GM18909 (cell line): ENCODE measurements around the gene WHAMM.
"Not testable (repeated sequence)": the region's sequence is repeated elsewhere in the genome, so short reads cannot be mapped to it uniquely, and the experiment has no call there.

Experiments
- ATAC-seq: cut with Tn5 transposase; IDR thresholded peaks from one replicate; pipeline ENCODE4 v1.9.1; 2021; ENCODE audit warnings: mild to moderate bottlenecking; ENCODE audit not compliant: unreplicated experiment, poor library complexity

WHAMM gene

DNA sequence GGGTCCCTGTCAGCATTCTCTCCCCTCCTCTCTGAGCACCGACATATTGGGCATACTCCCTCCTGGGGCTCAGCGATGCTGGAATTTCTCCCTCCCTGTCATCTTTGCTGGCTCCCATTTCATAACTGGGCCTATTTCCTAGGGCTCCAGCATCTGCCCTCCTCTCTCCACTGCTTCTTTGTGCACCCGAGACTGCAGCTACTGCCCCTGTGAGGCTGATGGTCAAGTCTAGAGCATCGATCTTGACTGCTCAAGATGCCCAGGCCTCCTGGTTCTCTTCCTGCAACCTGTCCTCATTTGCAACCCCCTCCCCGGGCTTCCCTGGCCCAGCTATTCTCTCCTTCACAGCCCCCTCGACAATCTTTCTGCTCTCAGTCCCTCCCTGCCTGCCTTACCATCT lies 53.5 kb downstream of the WHAMM start:
- no peak for ATAC-seq

DNA sequence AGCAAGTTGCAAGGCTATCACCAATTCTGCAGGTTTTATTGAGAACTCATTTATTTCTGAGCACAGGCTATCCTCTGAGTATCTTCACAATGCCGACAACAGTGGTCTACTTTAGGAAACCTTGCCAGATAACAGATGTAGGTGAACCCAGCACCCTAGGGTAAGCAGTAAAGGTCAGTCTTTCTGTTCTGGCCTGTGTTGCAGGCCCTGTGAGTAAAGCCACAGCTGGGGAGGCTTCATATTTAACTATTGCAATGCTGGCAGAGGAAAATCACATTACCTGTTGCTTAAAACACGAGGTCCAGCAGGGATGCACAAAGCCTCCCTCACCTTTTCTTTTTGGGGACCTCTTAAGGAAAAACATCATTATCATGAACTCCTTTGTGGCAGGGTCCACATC lies 55.5 kb downstream of the WHAMM start:
- no peak for ATAC-seq

DNA sequence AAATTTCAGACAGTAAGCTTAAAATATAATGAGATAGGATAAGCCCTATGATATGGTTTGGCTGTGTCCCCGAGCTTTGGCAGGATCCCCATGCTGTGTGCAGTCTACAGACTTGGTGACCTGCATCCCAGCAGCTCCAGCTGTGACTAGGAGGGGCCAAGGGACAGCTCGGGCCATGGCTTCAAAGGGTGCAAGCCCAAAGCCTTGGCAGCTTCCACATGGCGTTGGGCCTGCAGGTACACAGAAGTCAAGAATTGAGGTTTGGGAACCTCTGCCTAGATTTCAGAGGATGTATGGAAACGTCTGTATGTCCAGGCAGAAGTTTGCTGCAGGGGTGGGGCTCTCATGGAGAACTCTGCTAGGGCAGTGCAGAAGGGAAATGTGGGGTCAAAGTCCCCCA lies 56.2 kb downstream of the WHAMM start:
- ATAC-seq: not testable (repeated sequence)

DNA sequence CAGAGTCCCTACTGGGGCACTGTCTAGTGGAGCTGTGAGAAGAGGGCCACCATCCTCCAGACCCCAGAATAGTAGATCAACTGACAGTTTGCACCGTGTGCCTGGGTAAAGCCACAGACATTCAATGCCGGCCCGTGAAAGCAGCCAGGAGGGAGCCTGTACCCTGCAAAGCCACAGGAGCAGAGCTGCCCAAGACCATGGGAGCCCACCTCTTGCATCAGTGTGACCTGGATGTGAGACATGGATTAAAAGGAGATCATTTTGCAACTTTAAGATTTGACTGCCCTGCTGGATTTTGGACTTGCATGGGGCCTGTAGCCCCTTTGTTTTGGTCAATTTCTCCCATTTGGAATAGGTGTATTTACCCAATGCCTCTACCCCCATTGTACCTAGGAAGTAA lies 56.6 kb downstream of the WHAMM start:
- not testable (repeated sequence) for ATAC-seq

DNA sequence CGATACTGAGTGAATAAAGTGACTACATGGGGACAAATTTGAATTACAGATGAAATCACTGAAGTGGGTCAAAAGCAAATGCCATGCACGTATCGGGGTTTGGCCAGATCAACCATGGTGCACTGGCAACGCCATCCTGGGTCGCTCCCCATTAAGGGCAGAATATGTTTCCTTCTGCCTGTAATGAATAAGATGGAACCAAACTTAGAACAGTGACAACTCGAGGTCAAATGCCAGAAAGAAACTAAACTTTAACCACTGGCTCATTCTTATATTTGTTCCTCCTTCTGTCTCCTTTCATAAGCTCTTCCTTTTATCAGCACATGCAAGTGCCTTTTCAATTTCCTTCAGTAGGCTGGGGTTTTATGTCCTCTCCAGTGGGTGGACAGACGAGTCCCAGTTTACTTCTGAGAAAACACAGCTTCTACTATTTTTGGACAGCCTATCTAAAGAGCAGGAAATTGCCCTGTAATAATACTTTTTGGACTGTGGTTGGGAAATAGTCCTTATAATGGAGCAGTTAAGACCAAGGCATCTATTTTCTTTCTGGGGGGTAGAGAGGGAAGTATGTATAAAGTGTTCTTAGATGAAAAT lies 61.4 kb downstream of the WHAMM start:
- no peak for ATAC-seq

DNA sequence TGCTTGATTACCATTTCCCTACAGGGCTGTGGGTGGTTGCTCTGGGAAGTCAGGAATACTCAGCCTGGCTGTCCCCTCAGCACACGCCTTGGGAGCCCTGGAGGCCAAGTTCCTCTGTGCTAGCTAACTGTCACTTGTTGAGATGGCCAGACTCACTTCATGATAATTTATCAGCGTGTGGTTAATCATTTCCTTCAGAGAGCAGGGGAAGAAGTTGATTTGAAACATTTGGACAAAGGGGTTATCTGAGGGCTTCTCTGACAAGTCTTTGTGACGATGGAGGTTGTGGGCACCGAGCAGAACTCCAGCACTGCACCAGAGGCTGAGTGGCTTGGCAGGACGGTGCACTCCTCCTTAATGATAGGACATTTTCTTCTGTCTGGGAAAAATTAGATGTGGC lies 61.9 kb downstream of the WHAMM start:
- no peak for ATAC-seq

DNA sequence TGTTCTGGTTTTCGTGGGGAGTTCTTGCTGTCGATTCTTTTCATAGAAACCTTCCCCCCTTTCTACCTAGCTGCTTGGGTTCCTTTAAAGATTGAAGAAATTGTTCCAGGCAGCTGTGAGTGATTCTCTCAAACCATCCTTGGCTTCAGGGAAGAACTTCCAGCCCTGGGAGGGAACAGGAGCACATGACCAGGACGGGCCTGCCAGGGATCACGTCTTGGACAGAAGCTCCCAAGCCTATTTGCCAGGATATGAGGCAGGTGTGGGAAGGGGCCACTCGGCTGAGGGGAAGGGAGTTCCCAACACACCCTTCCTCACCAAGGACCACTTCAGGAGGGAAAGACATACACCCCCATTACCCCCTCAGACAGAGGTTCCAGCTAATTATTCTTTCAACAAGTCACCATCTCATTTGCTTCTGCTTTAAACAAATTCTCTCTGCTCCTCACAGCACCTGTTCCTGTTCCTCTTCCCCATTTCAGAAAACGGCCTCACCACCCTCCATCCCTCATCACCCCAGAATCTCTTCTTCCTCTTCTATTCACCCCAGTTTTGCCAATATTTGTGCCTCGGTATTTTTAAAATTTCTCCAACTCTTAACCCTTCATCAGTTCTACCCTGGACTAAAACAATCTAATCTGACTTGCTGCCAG lies 62.5 kb downstream of the WHAMM start:
- ATAC-seq: no peak

DNA sequence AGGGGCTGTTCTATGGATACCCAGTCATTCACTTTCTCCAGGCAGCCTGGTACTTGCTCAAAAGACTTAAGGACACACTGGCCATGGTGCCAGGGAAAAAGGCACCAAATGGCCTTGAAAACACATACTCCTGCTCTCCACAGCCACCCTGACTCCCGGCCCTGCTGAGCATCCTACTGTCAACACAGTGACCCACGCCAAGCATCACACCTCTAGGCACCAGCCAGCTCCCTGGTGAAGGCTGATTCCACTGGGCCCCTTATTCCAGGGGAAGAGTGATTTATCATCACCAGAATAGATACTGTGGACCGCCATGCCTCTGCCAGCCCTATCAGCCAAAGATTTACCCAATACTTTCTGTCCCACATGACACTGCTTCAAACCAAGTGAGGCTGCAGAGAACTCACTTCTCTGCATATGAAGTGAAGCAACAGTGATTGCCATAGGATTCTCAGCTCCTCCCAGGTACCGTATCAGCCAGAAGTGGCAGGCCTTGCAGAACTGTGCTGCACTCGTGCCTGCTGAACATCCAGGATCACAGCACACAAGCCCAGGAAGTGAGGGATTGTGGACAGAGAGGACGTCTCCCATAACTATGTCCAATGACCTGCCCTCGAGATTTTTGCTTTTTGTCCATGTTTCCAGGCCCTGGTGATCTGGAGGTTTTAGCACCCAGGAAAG lies 63.7 kb downstream of the WHAMM start:
- no peak for ATAC-seq

DNA sequence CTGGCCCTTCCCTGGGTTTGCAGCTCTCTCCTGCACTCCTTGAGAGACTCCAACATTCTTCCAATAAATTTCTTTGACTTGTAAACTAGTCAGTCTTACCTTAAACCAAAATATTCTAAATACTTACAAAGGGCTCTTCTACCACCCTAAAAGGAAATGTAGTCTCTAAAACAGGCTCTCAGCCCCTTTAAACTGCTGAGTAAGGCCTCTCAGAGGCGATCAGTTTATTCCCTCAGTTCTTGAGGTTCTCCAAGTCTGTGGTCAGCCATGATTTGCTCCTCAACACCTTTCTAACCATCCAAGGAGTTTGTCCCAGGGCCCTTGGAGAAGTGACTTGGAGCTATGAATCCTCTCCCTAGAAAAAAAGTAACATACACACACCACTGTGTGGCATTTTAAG lies 64.8 kb downstream of the WHAMM start:
- ATAC-seq: no peak

DNA sequence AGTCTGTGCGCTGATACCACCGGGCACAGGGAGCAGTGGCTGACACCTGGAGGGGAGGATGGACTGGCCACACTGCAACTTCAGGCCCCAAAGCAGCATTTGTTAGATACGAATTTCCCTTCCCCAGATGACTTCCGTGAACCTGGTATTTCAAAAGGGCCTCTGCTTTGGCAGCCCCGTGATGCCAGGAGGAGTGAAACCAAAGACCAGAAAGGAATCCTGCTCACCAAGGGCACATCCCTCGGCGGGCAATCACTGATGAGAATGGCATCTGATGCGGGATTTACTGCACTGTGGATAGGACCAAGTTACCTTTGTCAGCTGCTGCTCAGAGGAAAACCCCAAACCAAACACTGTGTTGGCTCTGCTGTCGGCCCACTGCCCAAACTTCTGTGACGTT lies 65.5 kb downstream of the WHAMM start:
- no peak for ATAC-seq

DNA sequence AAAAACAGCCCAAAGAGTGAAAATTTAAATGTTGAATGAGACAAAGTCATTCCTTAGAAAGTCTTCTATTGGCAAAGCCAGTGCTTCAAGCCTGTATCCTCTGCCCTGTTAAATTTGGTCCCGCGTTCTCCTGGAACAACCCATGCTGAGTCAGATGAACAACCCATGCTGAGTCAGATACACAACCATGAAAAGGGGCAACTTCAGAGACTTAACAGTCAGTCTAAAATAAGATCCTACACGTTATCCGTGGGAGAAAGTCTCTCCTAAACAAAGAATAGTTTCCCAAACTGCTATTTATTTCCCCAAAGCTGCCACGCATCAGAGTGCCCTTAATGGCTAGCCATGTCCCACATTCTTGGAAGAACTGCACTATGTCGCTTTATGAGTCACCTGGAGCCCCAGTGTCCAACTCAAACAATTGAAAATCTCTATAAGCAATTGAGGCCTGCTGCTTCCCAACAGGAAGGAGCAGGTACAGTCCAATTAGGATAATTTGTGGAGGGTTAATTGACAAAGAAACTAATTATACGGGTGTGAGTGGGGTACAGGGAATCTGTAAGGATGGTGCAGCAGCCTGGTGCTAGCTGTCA lies 66.1 kb downstream of the WHAMM start:
- no peak for ATAC-seq

DNA sequence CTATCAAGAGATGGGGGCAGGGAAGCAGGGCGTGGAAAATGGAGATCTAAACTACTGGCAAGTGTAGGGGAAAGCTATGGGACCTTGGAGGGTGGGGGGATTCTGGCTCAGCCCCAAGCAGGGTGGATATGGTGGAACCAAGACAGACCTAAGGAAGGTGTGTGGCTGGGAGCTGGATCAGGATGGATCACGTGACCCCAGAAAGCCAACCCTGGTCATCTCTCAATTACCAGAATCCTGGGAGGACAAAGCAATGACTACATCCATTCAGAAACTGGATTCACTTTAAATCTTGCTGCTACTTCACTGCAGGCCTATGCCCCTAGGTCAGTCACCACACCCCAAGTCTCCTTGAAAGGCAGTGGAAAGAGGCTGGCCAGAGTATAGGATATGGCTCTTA lies 68.4 kb downstream of the WHAMM start:
- ATAC-seq: no peak

DNA sequence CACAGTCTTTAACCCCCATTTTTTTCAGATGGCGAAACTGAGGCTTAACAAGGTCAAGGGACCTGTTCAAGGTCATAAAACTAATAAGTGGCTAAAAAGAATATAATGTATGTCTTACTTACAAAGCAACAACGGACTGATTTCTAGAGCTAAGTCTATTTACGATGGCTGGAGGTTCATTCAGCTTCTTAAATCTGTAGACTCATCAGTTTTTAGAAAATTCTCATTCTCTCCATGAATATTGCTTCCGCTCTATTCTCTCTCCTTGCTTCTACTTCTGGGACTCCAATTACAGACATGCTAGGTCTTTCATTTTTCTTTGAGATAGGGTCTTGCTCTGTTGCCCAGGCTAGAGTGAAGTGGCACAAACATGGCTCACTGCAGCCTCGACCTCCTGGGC lies 68.9 kb downstream of the WHAMM start:
- no peak for ATAC-seq

DNA sequence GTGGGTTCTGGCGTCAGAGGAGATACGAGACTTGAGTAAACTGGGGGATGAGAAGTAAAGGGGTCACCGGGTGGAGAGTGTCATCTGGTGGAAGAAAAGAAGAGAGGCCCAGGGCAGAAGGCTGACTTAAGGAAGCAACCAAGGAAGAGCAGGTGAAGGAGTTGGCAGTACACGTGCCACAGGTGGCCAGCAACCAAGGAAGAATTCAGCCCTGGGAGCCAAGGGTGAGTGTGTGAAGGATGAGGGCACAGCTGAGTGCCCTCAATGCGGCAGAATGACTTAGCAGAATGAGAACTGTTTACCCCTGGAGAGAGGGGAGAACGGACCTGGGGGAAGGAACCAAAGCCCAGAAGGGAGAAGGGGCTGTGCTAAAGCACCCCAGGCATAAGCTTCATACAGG lies 71.3 kb downstream of the WHAMM start:
- ATAC-seq: no peak

DNA sequence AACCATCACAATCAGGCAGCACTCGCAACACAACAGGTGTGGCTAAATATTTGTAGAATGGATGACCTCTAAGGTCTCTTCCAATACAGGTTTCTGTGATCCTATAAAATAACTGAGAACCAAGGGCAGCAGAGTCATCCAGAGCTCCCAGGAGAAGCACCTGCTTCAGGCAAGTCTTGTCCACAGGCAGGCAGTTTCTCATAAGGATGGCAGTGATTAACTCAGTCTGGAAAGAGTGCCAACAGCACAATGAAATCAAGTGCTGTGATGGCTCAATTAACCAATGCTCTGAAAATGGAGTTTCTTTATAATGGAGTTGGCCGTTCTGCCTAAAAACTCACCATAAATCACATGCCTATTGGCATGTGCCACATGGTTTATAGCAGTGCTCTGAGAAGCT lies 72.3 kb downstream of the WHAMM start:
- ATAC-seq: no peak

DNA sequence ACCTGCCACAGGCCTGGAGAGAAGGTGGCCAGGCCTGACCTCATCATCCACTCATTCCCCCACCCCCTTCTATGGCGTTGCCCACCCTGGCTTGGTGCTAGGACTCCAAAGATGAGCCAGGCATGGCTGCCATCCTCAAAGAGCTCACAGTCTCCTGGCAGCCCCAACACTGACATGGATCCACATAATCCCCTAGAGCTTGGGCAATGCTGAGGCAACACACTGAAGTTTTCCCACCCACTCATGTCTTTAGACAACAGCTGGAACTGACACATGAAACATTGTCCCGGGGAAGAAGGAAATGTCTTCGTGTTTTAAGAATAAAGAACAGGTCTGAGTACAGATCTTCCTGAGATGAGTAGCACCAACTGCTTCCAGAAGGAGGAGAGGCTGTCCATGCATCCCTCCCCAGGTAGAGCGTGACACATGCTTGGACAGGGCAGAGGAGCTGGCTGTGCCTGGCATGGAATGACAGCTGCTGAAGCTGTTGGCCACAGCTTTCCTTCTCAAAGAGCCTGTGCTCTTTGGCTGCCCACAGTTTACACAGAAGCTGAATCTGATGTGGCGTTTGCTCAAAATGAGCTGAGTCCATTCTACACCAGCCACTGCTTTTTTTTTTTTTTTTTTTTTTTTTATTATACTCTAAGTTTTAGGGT lies 73.0 kb downstream of the WHAMM start:
- no peak for ATAC-seq
